GM12801 (cell line): Measurements from ENCODE around the gene ARSG.

Experiments
- CTCF ChIP-seq: IDR thresholded peaks from one replicate; pipeline ENCODE4 v1.5.1; 2011; ENCODE audit warnings: control low read depth; ENCODE audit not compliant: insufficient read length; ENCODE audit errors: extremely low read depth

ARSG gene

GRCh38 chr17:68397108-68397536, 105.8 kb downstream of the ARSG start:
- no peak for TF ChIP-seq CTCF

- no peak for TF ChIP-seq CTCF
Observed at GRCh38 chr17:68398691-68399637, 107.7 kb downstream of the ARSG start.

GRCh38 chr17:68399638-68400403, 108.5 kb downstream of the ARSG start:
- no peak for TF ChIP-seq CTCF

GRCh38 chr17:68400404-68400735, 109.1 kb downstream of the ARSG start:
- TF ChIP-seq CTCF = no peak

- no peak for TF ChIP-seq CTCF
Observed at GRCh38 chr17:68401288-68401687, 110.0 kb downstream of the ARSG start.

- no peak for TF ChIP-seq CTCF
Observed at GRCh38 chr17:68403122-68403521, 111.8 kb downstream of the ARSG start.

GRCh38 chr17:68417317-68417716, 126.0 kb downstream of the ARSG start:
- TF ChIP-seq CTCF = no peak
